Skin epidermis (tissue), 12 donors: Measurements from ENCODE around the gene EDNRB.
A peak's percentile ranks its signal among the peaks of the same experiment; 100 is the strongest.

Source experiments
- H3K27ac ChIP-seq, 21 experiments: fragments of 200-600 bp; sonication (generic) in 11 of 21; one replicate each; pipeline ENCODE4 v1.5.0; 2020; ENCODE audit warnings: mild to moderate bottlenecking in 3 of 21, inconsistent platforms in 2 of 21, moderate library complexity in 2 of 21
- H3K4me3 ChIP-seq, 7 experiments: fragments of 200-600 bp; sonication (generic) in 2 of 7; one replicate each; pipeline ENCODE4 v1.5.0; 2020; ENCODE audit warnings: inconsistent platforms in 2 of 7, mild to moderate bottlenecking in 2 of 7, moderate library complexity in 1 of 7

EDNRB gene

GRCh38 chr13:77902319-77902963, 16.2 kb downstream of the EDNRB start:
- Histone ChIP-seq H3K27ac (no peak overlapping the region), H3K4me3 (no peak overlapping the region)

- no peak overlapping the region for H3K4me3 ChIP-seq
- peak overlapping the region in 9 of 21 experiments; percentile 40 to 76 (median 70) for H3K27ac ChIP-seq
These were observed 20.5 kb downstream of the EDNRB start for GRCh38 chr13:77898097-77898496.

GRCh38 chr13:77896977-77897376, 21.7 kb downstream of the EDNRB start:
- no peak overlapping the region for H3K4me3 ChIP-seq
- H3K27ac ChIP-seq = peak overlapping the region in 14 of 21 experiments; percentile 14 to 76 (median 55)

GRCh38 chr13:77896536-77896935, 22.1 kb downstream of the EDNRB start:
- no peak overlapping the region for H3K4me3 ChIP-seq
- H3K27ac ChIP-seq = peak overlapping the region in 13 of 21 experiments; percentile 14 to 76 (median 59)

GRCh38 chr13:77894743-77895142, 23.9 kb downstream of the EDNRB start:
- no peak overlapping the region for H3K27ac ChIP-seq
- H3K4me3 ChIP-seq = no peak overlapping the region

GRCh38 chr13:77893066-77893465, 25.6 kb downstream of the EDNRB start:
- no peak overlapping the region for H3K4me3 ChIP-seq
- no peak overlapping the region for H3K27ac ChIP-seq

- no peak overlapping the region for H3K27ac ChIP-seq
- no peak overlapping the region for H3K4me3 ChIP-seq
These were observed 26.1 kb downstream of the EDNRB start for GRCh38 chr13:77892491-77892890.

- Histone ChIP-seq H3K4me3 (no peak overlapping the region), H3K27ac (no peak overlapping the region)
These were observed 27.1 kb downstream of the EDNRB start for GRCh38 chr13:77891486-77891885.

GRCh38 chr13:77891041-77891440, 27.6 kb downstream of the EDNRB start:
- H3K4me3 ChIP-seq = no peak overlapping the region
- no peak overlapping the region for H3K27ac ChIP-seq

GRCh38 chr13:77883328-77883727, 35.3 kb downstream of the EDNRB start:
- Histone ChIP-seq H3K27ac (no peak overlapping the region), H3K4me3 (no peak overlapping the region)

GRCh38 chr13:77878190-77878589, 40.4 kb downstream of the EDNRB start:
- no peak overlapping the region for H3K27ac ChIP-seq

GRCh38 chr13:77876176-77876575, 42.5 kb downstream of the EDNRB start:
- H3K27ac ChIP-seq = no peak overlapping the region
- H3K4me3 ChIP-seq = no peak overlapping the region

More at GRCh38 chr13:77878190-77878589, 40.4 kb downstream of the EDNRB start:
- no peak overlapping the region for H3K4me3 ChIP-seq

- no peak overlapping the region for H3K27ac ChIP-seq
These were observed 44.2 kb downstream of the EDNRB start for GRCh38 chr13:77874406-77874805.

GRCh38 chr13:77872995-77873394, 45.6 kb downstream of the EDNRB start:
- H3K27ac ChIP-seq = no peak overlapping the region
- H3K4me3 ChIP-seq = no peak overlapping the region

More at GRCh38 chr13:77874406-77874805, 44.2 kb downstream of the EDNRB start:
- no peak overlapping the region for H3K4me3 ChIP-seq

- H3K4me3 ChIP-seq = no peak overlapping the region
These were observed 47.0 kb downstream of the EDNRB start for GRCh38 chr13:77871596-77871995.

GRCh38 chr13:77868717-77869116, 49.9 kb downstream of the EDNRB start:
- Histone ChIP-seq H3K27ac (no peak overlapping the region), H3K4me3 (no peak overlapping the region)

More at GRCh38 chr13:77871596-77871995, 47.0 kb downstream of the EDNRB start:
- no peak overlapping the region for H3K27ac ChIP-seq

- no peak overlapping the region for H3K27ac ChIP-seq
- H3K4me3 ChIP-seq = no peak overlapping the region
These were observed 51.7 kb downstream of the EDNRB start for GRCh38 chr13:77866971-77867370.

- Histone ChIP-seq H3K27ac (no peak overlapping the region), H3K4me3 (no peak overlapping the region)
These were observed 53.0 kb downstream of the EDNRB start for GRCh38 chr13:77865622-77866021.

GRCh38 chr13:77863144-77863543, 55.5 kb downstream of the EDNRB start:
- Histone ChIP-seq H3K4me3 (no peak overlapping the region), H3K27ac (no peak overlapping the region)

- Histone ChIP-seq H3K27ac (no peak overlapping the region), H3K4me3 (no peak overlapping the region)
These were observed 56.9 kb downstream of the EDNRB start for GRCh38 chr13:77861741-77862140.

GRCh38 chr13:77860507-77860981, 58.1 kb downstream of the EDNRB start:
- Histone ChIP-seq H3K27ac (peak overlapping the region in 5 of 21 experiments; percentile 1 to 49 (median 13)), H3K4me3 (no peak overlapping the region)

- H3K4me3 ChIP-seq = no peak overlapping the region
- peak overlapping the region in 3 of 21 experiments; percentile 1 to 49 (median 31) for H3K27ac ChIP-seq
These were observed 59.2 kb downstream of the EDNRB start for GRCh38 chr13:77859450-77859849.
